Activated CD8-positive, alpha-beta T cell treated with anti-CD3 and anti-CD28 coated beads, Interleukin-2, amount 10 ng/mL, durations not matched to agents 7 days and 5 days (primary cell): ENCODE data around the gene PBX3. TPM values are rescaled to one million over a fixed set of nuclear protein-coding genes. Genes with fewer than 3 reads are reported as not detected.
"Not testable (repeated sequence)": the region's sequence is repeated elsewhere in the genome, so short reads cannot be mapped to it uniquely, and the experiment has no call there.

ENCODE experiments used
- ATAC-seq: fragments of 150-1000 bp; cut with Tn5 transposase; one replicate; pipeline ENCODE4 v1.10.0; 2021; ENCODE audit warnings: moderate library complexity
- CTCF ChIA-PET: fragments of 350-600 bp; sonication (Branson Sonifier 250); formaldehyde crosslinking; loops from one replicate; lab custom pipeline; 2021; ENCODE audit warnings: antibody characterized with exemption; lab: Charles Lee
- POLR2A ChIA-PET: fragments of 350-600 bp; sonication (Branson Sonifier 250); formaldehyde crosslinking; loops from one replicate; lab custom pipeline; 2021; ENCODE audit warnings: antibody characterized with exemption; lab: Charles Lee
- DNase-seq: peaks from one replicate; pipeline ENCODE4 v3.0.0-alpha.2; 2020
- H3K27ac Mint-ChIP-seq: one replicate; pipeline ENCODE4 v1.8.0; 2021; ENCODE audit warnings: mild to moderate bottlenecking, mixed read lengths
- H3K27me3 Mint-ChIP-seq: one replicate; pipeline ENCODE4 v1.8.0; 2021; ENCODE audit warnings: low read depth, mixed read lengths
- H3K36me3 Mint-ChIP-seq: one replicate; pipeline ENCODE4 v1.8.0; 2021; ENCODE audit warnings: low read depth, mixed read lengths
- H3K4me1 Mint-ChIP-seq: one replicate; pipeline ENCODE4 v1.8.0; 2021; ENCODE audit warnings: low read depth, mixed read lengths
- H3K4me3 Mint-ChIP-seq: one replicate; pipeline ENCODE4 v1.8.0; 2021; ENCODE audit warnings: mild to moderate bottlenecking, mixed read lengths
- H3K9me3 Mint-ChIP-seq: one replicate; pipeline ENCODE4 v1.8.0; 2022; ENCODE audit warnings: mixed read lengths; ENCODE audit not compliant: insufficient read depth
- total RNA-seq, 2 experiments: library from RNA; stranded (reverse); gene quantifications; one replicate each; pipeline ENCODE4 v1.2.3, GENCODE V29; 2021

Gene PBX3
- total RNA-seq, 2 experiments from 2014 or later, result 22.0 to 24.4 TPM

- POLR2A ChIA-PET, result no interaction called here
- no peak for ATAC-seq
- no peak overlapping the region for H3K27ac Mint-ChIP-seq
- H3K4me1 Mint-ChIP-seq, result no peaks in the 10 kb centered on the region
- no peak overlapping the region for H3K4me3 Mint-ChIP-seq
- CTCF ChIA-PET, result no interaction called here
- no peaks in the 10 kb centered on the region for H3K27me3 Mint-ChIP-seq
- no peaks in the 10 kb centered on the region for H3K36me3 Mint-ChIP-seq
- no peak for DNase-seq
- H3K9me3 Mint-ChIP-seq, result no peaks in the 10 kb centered on the region
Observed at GRCh38 chr9:125810161-125810560, 63.0 kb downstream of the PBX3 start.

GRCh38 chr9:125811002-125811401 is 63.8 kb downstream of the PBX3 start:
- H3K27ac Mint-ChIP-seq, result no peak overlapping the region

GRCh38 chr9:125812403-125812802 is 65.2 kb downstream of the PBX3 start:
- CTCF ChIA-PET, result no interaction called here
- DNase-seq, result no peak
- Mint-ChIP-seq H3K36me3 (no peaks in the 10 kb centered on the region), H3K9me3 (no peaks in the 10 kb centered on the region), H3K4me1 (no peaks in the 10 kb centered on the region), H3K27ac (no peak overlapping the region), H3K27me3 (no peaks in the 10 kb centered on the region), H3K4me3 (no peak overlapping the region)
- POLR2A ChIA-PET, result no interaction called here
- no peak for ATAC-seq

More at GRCh38 chr9:125811002-125811401, 63.8 kb downstream of the PBX3 start:
- no peaks in the 10 kb centered on the region for H3K4me1 Mint-ChIP-seq
- no peaks in the 10 kb centered on the region for H3K9me3 Mint-ChIP-seq
- CTCF ChIA-PET, result no interaction called here
- H3K27me3 Mint-ChIP-seq, result no peaks in the 10 kb centered on the region
- POLR2A ChIA-PET, result no interaction called here
- DNase-seq, result no peak
- ATAC-seq, result no peak
- no peaks in the 10 kb centered on the region for H3K36me3 Mint-ChIP-seq
- H3K4me3 Mint-ChIP-seq, result no peak overlapping the region

GRCh38 chr9:125815568-125815967 is 68.4 kb downstream of the PBX3 start:
- no peaks in the 10 kb centered on the region for H3K9me3 Mint-ChIP-seq
- ChIA-PET POLR2A (no interaction called here), CTCF (no interaction called here)
- ATAC-seq, result no peak
- no peak for DNase-seq
- H3K27me3 Mint-ChIP-seq, result no peaks in the 10 kb centered on the region
- H3K27ac Mint-ChIP-seq, result no peak overlapping the region
- H3K4me1 Mint-ChIP-seq, result no peaks in the 10 kb centered on the region
- H3K36me3 Mint-ChIP-seq, result no peaks in the 10 kb centered on the region
- no peak overlapping the region for H3K4me3 Mint-ChIP-seq

- H3K27me3 Mint-ChIP-seq, result no peaks in the 10 kb centered on the region
- POLR2A ChIA-PET, result no interaction called here
Observed at GRCh38 chr9:125816321-125816720, 69.1 kb downstream of the PBX3 start.

GRCh38 chr9:125820100-125820804 is 73.1 kb downstream of the PBX3 start:
- no peak overlapping the region for H3K4me3 Mint-ChIP-seq
- POLR2A ChIA-PET, result interaction anchor here (0.7 kb wide), 1 partner anchor 49 kb away, joined by 3 read pairs; no protein-coding TSS in a partner anchor
- ATAC-seq (no peak), DNase-seq (no peak)
- no peak overlapping the region for H3K27ac Mint-ChIP-seq
- peaks cover 17% of the 10 kb centered on the region for H3K4me1 Mint-ChIP-seq
- no peaks in the 10 kb centered on the region for H3K9me3 Mint-ChIP-seq
- no peaks in the 10 kb centered on the region for H3K36me3 Mint-ChIP-seq
- H3K27me3 Mint-ChIP-seq, result no peaks in the 10 kb centered on the region
- CTCF ChIA-PET, result interaction anchor here (1.2 to 1.5 kb wide), 2 partner anchors 10 to 64 kb away, joined by 3 read pairs; no protein-coding TSS in a partner anchor

More at GRCh38 chr9:125816321-125816720, 69.1 kb downstream of the PBX3 start:
- Mint-ChIP-seq H3K36me3 (no peaks in the 10 kb centered on the region), H3K4me3 (no peak overlapping the region), H3K4me1 (no peaks in the 10 kb centered on the region), H3K9me3 (no peaks in the 10 kb centered on the region), H3K27ac (no peak overlapping the region)
- ATAC-seq (no peak), DNase-seq (no peak)
- CTCF ChIA-PET, result no interaction called here

GRCh38 chr9:125821078-125821477 is 73.9 kb downstream of the PBX3 start:
- no peaks in the 10 kb centered on the region for H3K27me3 Mint-ChIP-seq
- no peak for DNase-seq
- no peak overlapping the region for H3K27ac Mint-ChIP-seq
- no peak overlapping the region for H3K4me3 Mint-ChIP-seq
- ATAC-seq, result no peak
- no peaks in the 10 kb centered on the region for H3K9me3 Mint-ChIP-seq
- POLR2A ChIA-PET, result no interaction called here
- H3K4me1 Mint-ChIP-seq, result peaks cover 19% of the 10 kb centered on the region
- peaks cover 2% of the 10 kb centered on the region for H3K36me3 Mint-ChIP-seq
- CTCF ChIA-PET, result interaction anchor here (1.2 to 1.5 kb wide), 2 partner anchors 9 to 65 kb away, joined by 3 read pairs; no protein-coding TSS in a partner anchor

GRCh38 chr9:125822160-125822559 is 75.0 kb downstream of the PBX3 start:
- peaks cover 2% of the 10 kb centered on the region for H3K36me3 Mint-ChIP-seq
- H3K4me1 Mint-ChIP-seq, result peaks cover 19% of the 10 kb centered on the region
- H3K27ac Mint-ChIP-seq, result no peak overlapping the region
- ChIA-PET CTCF (no interaction called here), POLR2A (interaction anchor here (0.7 kb wide), 1 partner anchor 1043 kb away, joined by 3 read pairs; no protein-coding TSS in a partner anchor)
- no peak for DNase-seq
- H3K4me3 Mint-ChIP-seq, result no peak overlapping the region
- H3K27me3 Mint-ChIP-seq, result no peaks in the 10 kb centered on the region
- ATAC-seq, result no peak
- no peaks in the 10 kb centered on the region for H3K9me3 Mint-ChIP-seq

- POLR2A ChIA-PET, result no interaction called here
- ATAC-seq (no peak), DNase-seq (no peak)
- H3K27ac Mint-ChIP-seq, result no peak overlapping the region
- CTCF ChIA-PET, result no interaction called here
- no peaks in the 10 kb centered on the region for H3K27me3 Mint-ChIP-seq
- no peaks in the 10 kb centered on the region for H3K9me3 Mint-ChIP-seq
- H3K36me3 Mint-ChIP-seq, result peaks cover 2% of the 10 kb centered on the region
- no peak overlapping the region for H3K4me3 Mint-ChIP-seq
- peaks cover 20% of the 10 kb centered on the region for H3K4me1 Mint-ChIP-seq
Observed at GRCh38 chr9:125822902-125823301, 75.7 kb downstream of the PBX3 start.

GRCh38 chr9:125823874-125824406 is 76.8 kb downstream of the PBX3 start:
- H3K36me3 Mint-ChIP-seq, H3K9me3 Mint-ChIP-seq, H3K27me3 Mint-ChIP-seq, POLR2A ChIA-PET: not testable (repeated sequence)
- Mint-ChIP-seq H3K27ac (peak overlapping the region; percentile 80), H3K4me3 (peak overlapping the region; percentile 76), H3K4me1 (peaks cover 24% of the 10 kb centered on the region)
- ATAC-seq (peak; percentile 95), DNase-seq (peak; percentile 46)
- CTCF ChIA-PET, result interaction anchor here (0.9 kb wide), 1 partner anchor 17 kb away, joined by 3 read pairs; no protein-coding TSS in a partner anchor

- POLR2A ChIA-PET, result no interaction called here
- CTCF ChIA-PET, result no interaction called here
- no peaks in the 10 kb centered on the region for H3K9me3 Mint-ChIP-seq
- DNase-seq (no peak), ATAC-seq (no peak)
- H3K4me3 Mint-ChIP-seq, result no peak overlapping the region
- H3K4me1 Mint-ChIP-seq, result peaks cover 34% of the 10 kb centered on the region
- no peak overlapping the region for H3K27ac Mint-ChIP-seq
- peaks cover 4% of the 10 kb centered on the region for H3K36me3 Mint-ChIP-seq
- no peaks in the 10 kb centered on the region for H3K27me3 Mint-ChIP-seq
Observed at GRCh38 chr9:125825762-125826161, 78.6 kb downstream of the PBX3 start.

- no peak for DNase-seq
- Mint-ChIP-seq H3K27ac (no peak overlapping the region), H3K36me3 (peaks cover 8% of the 10 kb centered on the region), H3K9me3 (no peaks in the 10 kb centered on the region), H3K4me1 (peaks cover 37% of the 10 kb centered on the region), H3K27me3 (no peaks in the 10 kb centered on the region), H3K4me3 (no peak overlapping the region)
- ChIA-PET POLR2A (no interaction called here), CTCF (interaction anchor here (1.4 kb wide), 1 partner anchor 15 kb away, joined by 3 read pairs; no protein-coding TSS in a partner anchor)
- no peak for ATAC-seq
Observed at GRCh38 chr9:125826850-125827249, 79.7 kb downstream of the PBX3 start.
